ENCODE measurements around the gene EHBP1L1. TPM values are rescaled to one million over a fixed set of nuclear protein-coding genes. Genes with fewer than 3 reads are reported as not detected.

Gene EHBP1L1
- total and polyA plus RNA-seq, 2 of the 13 experiments (the other 11 are each of a cell fraction or from before 2014, with no cell fraction given) = 8.3 to 10.6 TPM

DNA sequence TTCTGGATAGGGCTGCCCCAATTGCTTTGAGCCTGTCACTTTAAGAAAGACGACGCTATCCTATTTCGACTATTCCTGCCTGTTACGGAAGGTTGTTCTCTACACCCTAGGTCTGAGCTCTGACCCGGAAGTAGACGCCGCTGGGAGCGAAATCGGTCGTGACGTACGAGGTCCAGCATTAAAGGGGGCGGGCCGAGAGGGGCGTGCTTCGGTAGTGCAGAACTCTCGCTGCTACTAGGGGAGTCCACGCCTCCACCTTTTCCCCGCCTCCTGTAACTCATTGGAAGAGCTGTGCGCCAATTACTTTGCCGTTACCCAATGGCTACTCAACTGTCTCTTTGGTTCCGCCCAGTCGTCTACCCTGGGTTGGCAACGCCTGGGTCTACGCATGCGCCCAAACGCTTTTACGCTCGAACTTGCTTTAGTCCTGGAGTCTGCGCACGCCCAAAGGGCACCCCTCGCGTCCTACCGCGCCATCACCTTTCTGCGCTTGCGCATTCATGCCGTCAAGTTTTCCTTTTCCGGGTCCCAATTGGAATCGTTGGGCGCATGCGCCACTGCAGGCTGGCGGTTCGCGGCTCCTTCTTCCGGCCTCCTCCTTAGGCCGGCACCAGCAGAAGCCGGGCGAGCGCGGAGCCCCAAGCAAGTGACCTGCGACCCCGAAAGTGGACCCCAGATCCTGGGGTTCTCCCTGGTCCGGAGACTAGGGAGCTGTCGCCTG lies 39.5 kb downstream of the EHBP1L1 start, which contains the start of gene PCNX3 (continued):
- TF ChIP-seq, protein P1, sequence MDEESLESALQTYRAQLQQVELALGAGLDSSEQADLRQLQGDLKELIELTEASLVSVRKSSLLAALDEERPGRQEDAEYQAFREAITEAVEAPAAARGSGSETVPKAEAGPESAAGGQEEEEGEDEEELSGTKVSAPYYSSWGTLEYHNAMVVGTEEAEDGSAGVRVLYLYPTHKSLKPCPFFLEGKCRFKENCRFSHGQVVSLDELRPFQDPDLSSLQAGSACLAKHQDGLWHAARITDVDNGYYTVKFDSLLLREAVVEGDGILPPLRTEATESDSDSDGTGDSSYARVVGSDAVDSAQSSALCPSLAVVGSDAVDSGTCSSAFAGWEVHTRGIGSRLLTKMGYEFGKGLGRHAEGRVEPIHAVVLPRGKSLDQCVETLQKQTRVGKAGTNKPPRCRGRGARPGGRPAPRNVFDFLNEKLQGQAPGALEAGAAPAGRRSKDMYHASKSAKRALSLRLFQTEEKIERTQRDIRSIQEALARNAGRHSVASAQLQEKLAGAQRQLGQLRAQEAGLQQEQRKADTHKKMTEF (CRISPR knock-in tag; IDR thresholded peaks at IDR 0.05) = peak; percentile 30; the same call in 1 of the 2 replicates
- TF ChIP-seq CENPX (CRISPR knock-in tag; IDR thresholded peaks at IDR 0.05) (no peak), ZNF563 (CRISPR knock-in tag; IDR thresholded peaks at IDR 0.05) (no peak), TAF15 (IDR thresholded peaks at IDR 0.05; ENCODE audit: low read depth, low read length, poor library complexity, severe bottlenecking) (no peak), SKI (IDR thresholded peaks at IDR 0.05; ENCODE audit: partially characterized antibody) (no peak), ZNF747 (CRISPR knock-in tag; IDR thresholded peaks at IDR 0.05; ENCODE audit: borderline replicate concordance) (no peak), NFIC (IDR thresholded peaks at IDR 0.05; ENCODE audit: low read length) (no peak), ZNF34 (CRISPR knock-in tag; IDR thresholded peaks at IDR 0.05; ENCODE audit: borderline replicate concordance) (no peak), KLF16 (CRISPR knock-in tag; IDR thresholded peaks at IDR 0.05) (no peak; a peak in 1 of 4 replicates), PLRG1 (conservative IDR thresholded peaks at IDR 0.05) (no peak), HNRNPUL1 (IDR thresholded peaks at IDR 0.05; ENCODE audit: low read depth, low read length) (no peak), TRIM24 (CRISPR knock-in tag; IDR thresholded peaks at IDR 0.05) (no peak), MIER2 (CRISPR knock-in tag; IDR thresholded peaks at IDR 0.05) (no peak), ZNF256 (CRISPR knock-in tag; conservative IDR thresholded peaks at IDR 0.05) (no peak), MBD4 (IDR thresholded peaks at IDR 0.05; ENCODE audit: borderline replicate concordance, low read length) (no peak), ZNF33A (CRISPR knock-in tag; IDR thresholded peaks at IDR 0.05; ENCODE audit: borderline replicate concordance) (no peak), ZNF547 (CRISPR knock-in tag; IDR thresholded peaks at IDR 0.05) (peak; percentile 61; the same call in 1 of the 2 replicates)
- TF ChIP-seq, protein P2, sequence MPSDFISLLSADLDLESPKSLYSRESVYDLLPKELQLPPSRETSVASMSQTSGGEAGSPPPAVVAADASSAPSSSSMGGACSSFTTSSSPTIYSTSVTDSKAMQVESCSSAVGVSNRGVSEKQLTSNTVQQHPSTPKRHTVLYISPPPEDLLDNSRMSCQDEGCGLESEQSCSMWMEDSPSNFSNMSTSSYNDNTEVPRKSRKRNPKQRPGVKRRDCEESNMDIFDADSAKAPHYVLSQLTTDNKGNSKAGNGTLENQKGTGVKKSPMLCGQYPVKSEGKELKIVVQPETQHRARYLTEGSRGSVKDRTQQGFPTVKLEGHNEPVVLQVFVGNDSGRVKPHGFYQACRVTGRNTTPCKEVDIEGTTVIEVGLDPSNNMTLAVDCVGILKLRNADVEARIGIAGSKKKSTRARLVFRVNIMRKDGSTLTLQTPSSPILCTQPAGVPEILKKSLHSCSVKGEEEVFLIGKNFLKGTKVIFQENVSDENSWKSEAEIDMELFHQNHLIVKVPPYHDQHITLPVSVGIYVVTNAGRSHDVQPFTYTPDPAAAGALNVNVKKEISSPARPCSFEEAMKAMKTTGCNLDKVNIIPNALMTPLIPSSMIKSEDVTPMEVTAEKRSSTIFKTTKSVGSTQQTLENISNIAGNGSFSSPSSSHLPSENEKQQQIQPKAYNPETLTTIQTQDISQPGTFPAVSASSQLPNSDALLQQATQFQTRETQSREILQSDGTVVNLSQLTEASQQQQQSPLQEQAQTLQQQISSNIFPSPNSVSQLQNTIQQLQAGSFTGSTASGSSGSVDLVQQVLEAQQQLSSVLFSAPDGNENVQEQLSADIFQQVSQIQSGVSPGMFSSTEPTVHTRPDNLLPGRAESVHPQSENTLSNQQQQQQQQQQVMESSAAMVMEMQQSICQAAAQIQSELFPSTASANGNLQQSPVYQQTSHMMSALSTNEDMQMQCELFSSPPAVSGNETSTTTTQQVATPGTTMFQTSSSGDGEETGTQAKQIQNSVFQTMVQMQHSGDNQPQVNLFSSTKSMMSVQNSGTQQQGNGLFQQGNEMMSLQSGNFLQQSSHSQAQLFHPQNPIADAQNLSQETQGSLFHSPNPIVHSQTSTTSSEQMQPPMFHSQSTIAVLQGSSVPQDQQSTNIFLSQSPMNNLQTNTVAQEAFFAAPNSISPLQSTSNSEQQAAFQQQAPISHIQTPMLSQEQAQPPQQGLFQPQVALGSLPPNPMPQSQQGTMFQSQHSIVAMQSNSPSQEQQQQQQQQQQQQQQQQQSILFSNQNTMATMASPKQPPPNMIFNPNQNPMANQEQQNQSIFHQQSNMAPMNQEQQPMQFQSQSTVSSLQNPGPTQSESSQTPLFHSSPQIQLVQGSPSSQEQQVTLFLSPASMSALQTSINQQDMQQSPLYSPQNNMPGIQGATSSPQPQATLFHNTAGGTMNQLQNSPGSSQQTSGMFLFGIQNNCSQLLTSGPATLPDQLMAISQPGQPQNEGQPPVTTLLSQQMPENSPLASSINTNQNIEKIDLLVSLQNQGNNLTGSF (CRISPR knock-in tag; IDR thresholded peaks at IDR 0.05) = no peak
- TF ChIP-seq, protein P3, sequence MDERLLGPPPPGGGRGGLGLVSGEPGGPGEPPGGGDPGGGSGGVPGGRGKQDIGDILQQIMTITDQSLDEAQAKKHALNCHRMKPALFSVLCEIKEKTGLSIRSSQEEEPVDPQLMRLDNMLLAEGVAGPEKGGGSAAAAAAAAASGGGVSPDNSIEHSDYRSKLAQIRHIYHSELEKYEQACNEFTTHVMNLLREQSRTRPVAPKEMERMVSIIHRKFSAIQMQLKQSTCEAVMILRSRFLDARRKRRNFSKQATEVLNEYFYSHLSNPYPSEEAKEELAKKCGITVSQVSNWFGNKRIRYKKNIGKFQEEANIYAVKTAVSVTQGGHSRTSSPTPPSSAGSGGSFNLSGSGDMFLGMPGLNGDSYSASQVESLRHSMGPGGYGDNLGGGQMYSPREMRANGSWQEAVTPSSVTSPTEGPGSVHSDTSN (CRISPR knock-in tag; IDR thresholded peaks at IDR 0.05) = peak; percentile 99
- TF ChIP-seq, protein P4, sequence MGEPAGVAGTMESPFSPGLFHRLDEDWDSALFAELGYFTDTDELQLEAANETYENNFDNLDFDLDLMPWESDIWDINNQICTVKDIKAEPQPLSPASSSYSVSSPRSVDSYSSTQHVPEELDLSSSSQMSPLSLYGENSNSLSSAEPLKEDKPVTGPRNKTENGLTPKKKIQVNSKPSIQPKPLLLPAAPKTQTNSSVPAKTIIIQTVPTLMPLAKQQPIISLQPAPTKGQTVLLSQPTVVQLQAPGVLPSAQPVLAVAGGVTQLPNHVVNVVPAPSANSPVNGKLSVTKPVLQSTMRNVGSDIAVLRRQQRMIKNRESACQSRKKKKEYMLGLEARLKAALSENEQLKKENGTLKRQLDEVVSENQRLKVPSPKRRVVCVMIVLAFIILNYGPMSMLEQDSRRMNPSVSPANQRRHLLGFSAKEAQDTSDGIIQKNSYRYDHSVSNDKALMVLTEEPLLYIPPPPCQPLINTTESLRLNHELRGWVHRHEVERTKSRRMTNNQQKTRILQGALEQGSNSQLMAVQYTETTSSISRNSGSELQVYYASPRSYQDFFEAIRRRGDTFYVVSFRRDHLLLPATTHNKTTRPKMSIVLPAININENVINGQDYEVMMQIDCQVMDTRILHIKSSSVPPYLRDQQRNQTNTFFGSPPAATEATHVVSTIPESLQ (CRISPR knock-in tag; conservative IDR thresholded peaks at IDR 0.05) = no peak

All from HepG2 (cell line).